HCT116 (cell line): ENCODE results near the gene ADAMTS20. TPM values are rescaled to one million over a fixed set of nuclear protein-coding genes. Genes with fewer than 3 reads are reported as not detected.

Experiments used
- ATAC-seq: fragments of 200-7000 bp; cut with Tn5 transposase; 2 replicates; pipeline ENCODE4 v1.9.1; 2020; ENCODE audit warnings: mild to moderate bottlenecking, moderate library complexity
- BruUV-seq: library from RNA; stranded (reverse); fragments of 400-500 nt; replicated peaks from 2 replicates; lab custom pipeline; 2021; lab: Mats Ljungman, UMichigan
- CTCF ChIA-PET: fragments of 300-600 bp; sonication (Branson Sonifier 250); formaldehyde crosslinking; loops from one replicate; lab custom pipeline; 2021; ENCODE audit warnings: antibody characterized with exemption; lab: Charles Lee
- POLR2A ChIA-PET: fragments of 300-600, 350-600 bp; sonication (Branson Sonifier 250); formaldehyde crosslinking; loops from one replicate; lab custom pipeline; 2021; ENCODE audit warnings: antibody characterized with exemption; lab: Charles Lee
- RAD21 ChIA-PET, 2 experiments: fragments of 300-600 bp; sonication (Branson Sonifier 250); formaldehyde crosslinking; loops; one replicate each; lab custom pipeline; 2023; ENCODE audit warnings: low total read pairs in 2 of 2; ENCODE audit not compliant: uncharacterized antibody in 2 of 2, unreplicated experiment in 2 of 2, low non-redundant PET in 1 of 2; lab: Charles Lee
- DNase-seq: peaks from one replicate; pipeline ENCODE4 v3.0.0-alpha.2; 2010; ENCODE audit warnings: low read depth, low spot score
- H2AFZ ChIP-seq: fragments of 200-600 bp; shearing (Covaris generic), sonication (generic); 2 replicates; pipeline ENCODE4 v1.6.1; 2017; ENCODE audit warnings: low read depth, mixed run types, mixed read lengths, antibody characterized with exemption, low read length; ENCODE audit not compliant: poor library complexity, severe bottlenecking
- H3K27ac ChIP-seq: 2 replicates; pipeline ENCODE4 v1.5.1; 2012; ENCODE audit warnings: low read depth, low read length
- H3K27me3 ChIP-seq: fragments of 200-600 bp; sonication (generic); 2 replicates; pipeline ENCODE4 v1.6.1; 2016; ENCODE audit warnings: mixed run types, low read length, mixed read lengths; ENCODE audit not compliant: insufficient read depth
- H3K36me3 ChIP-seq, 2 experiments: fragments of 200-500 bp in 1 of 2; fragments of 200-600 bp in 1 of 2; sonication (Bioruptor generic) in 1 of 2; sonication (generic) in 1 of 2; 2 replicates each; pipeline versions ENCODE4 v1.5.1 to v1.6.1; 2014 to 2016; ENCODE audit warnings: low read length in 2 of 2, inconsistent platforms in 1 of 2, mixed read lengths in 1 of 2, mixed run types in 1 of 2; ENCODE audit not compliant: insufficient read depth in 2 of 2, control insufficient read depth in 1 of 2
- H3K4me1 ChIP-seq, 2 experiments: fragments of 200-600 bp in 1 of 2; sonication (generic) in 1 of 2; 2 replicates each; pipeline versions ENCODE4 v1.5.1 to v1.6.1; 2012 to 2017; ENCODE audit warnings: low read length in 2 of 2, inconsistent platforms in 1 of 2, mild to moderate bottlenecking in 1 of 2, mixed read lengths in 1 of 2, mixed run types in 1 of 2, moderate library complexity in 1 of 2; ENCODE audit not compliant: insufficient read depth in 2 of 2, control insufficient read depth in 1 of 2
- H3K4me2 ChIP-seq: fragments of 200-600 bp; sonication (generic); 2 replicates; pipeline ENCODE4 v1.6.1; 2017; ENCODE audit warnings: mixed run types, low read length, mixed read lengths
- H3K4me3 ChIP-seq, 2 experiments: fragments of 200-600 bp in 1 of 2; sonication (generic) in 1 of 2; replicated peaks in 1 of 2; 2 replicates each; pipeline ENCODE4 v1.5.1; 2011 to 2016; ENCODE audit warnings: low read length in 2 of 2, control low read depth in 1 of 2, low read depth in 1 of 2, mild to moderate bottlenecking in 1 of 2, mixed read lengths in 1 of 2, mixed run types in 1 of 2
- H3K79me2 ChIP-seq: fragments of 200-600 bp; sonication (generic); 2 replicates; pipeline ENCODE4 v1.6.1; 2017; ENCODE audit warnings: mild to moderate bottlenecking, mixed run types, low read length, moderate library complexity, mixed read lengths; ENCODE audit not compliant: insufficient read depth
- H3K9ac ChIP-seq: fragments of 200-600 bp; sonication (generic); 2 replicates; pipeline ENCODE4 v1.6.1; 2016; ENCODE audit warnings: low read length, mixed read lengths
- H3K9me2 ChIP-seq: fragments of 200-600 bp; sonication (generic), shearing (Covaris generic); 2 replicates; pipeline ENCODE4 v1.6.1; 2017; ENCODE audit warnings: mixed run types, mild to moderate bottlenecking, moderate library complexity; ENCODE audit not compliant: insufficient read depth
- H3K9me3 ChIP-seq, 2 experiments: fragments of 200-500 bp in 1 of 2; fragments of 200-600 bp in 1 of 2; sonication (Bioruptor generic) in 1 of 2; sonication (generic) in 1 of 2; 2 replicates each; pipeline ENCODE4 v1.6.1; 2014 to 2017; ENCODE audit warnings: low read length in 2 of 2, mixed read lengths in 2 of 2, inconsistent platforms in 1 of 2, low read depth in 1 of 2, mild to moderate bottlenecking in 1 of 2, mixed run types in 1 of 2, moderate library complexity in 1 of 2; ENCODE audit not compliant: control insufficient read depth in 1 of 2, insufficient read depth in 1 of 2
- H4K20me1 ChIP-seq: fragments of 200-600 bp; sonication (generic), shearing (Covaris generic); 2 replicates; pipeline ENCODE4 v1.6.1; 2017; ENCODE audit warnings: mixed run types, mild to moderate bottlenecking, moderate library complexity; ENCODE audit not compliant: insufficient read depth
- ATF3 ChIP-seq: IDR thresholded peaks from 2 replicates; pipeline ENCODE4 v1.6.1; 2012
- CBX3 ChIP-seq: IDR thresholded peaks from 2 replicates; pipeline ENCODE4 v1.6.1; 2012; ENCODE audit warnings: low read depth
- CTCF ChIP-seq, 3 experiments: fragments of 200-600 bp in 1 of 3; sonication (generic) in 1 of 3; IDR thresholded peaks in 2 of 3; conservative IDR thresholded peaks in 1 of 3; 2 replicates each; pipeline ENCODE4 v1.5.1; 2012 to 2017; ENCODE audit warnings: low read depth in 2 of 3, low read length in 2 of 3, antibody characterized with exemption in 1 of 3, borderline replicate concordance in 1 of 3, control low read depth in 1 of 3, mild to moderate bottlenecking in 1 of 3, mixed read lengths in 1 of 3, mixed run types in 1 of 3, moderate library complexity in 1 of 3; ENCODE audit not compliant: insufficient read depth in 1 of 3
- EGR1 ChIP-seq: IDR thresholded peaks from 2 replicates; pipeline ENCODE4 v1.6.1; 2012; ENCODE audit warnings: low read depth
- ELF1 ChIP-seq: IDR thresholded peaks from 2 replicates; pipeline ENCODE4 v1.6.1; 2012; ENCODE audit warnings: low read depth, borderline replicate concordance
- FOSL1 ChIP-seq: IDR thresholded peaks from 2 replicates; pipeline ENCODE4 v1.6.1; 2012; ENCODE audit warnings: low read depth
- POLR2A ChIP-seq: IDR thresholded peaks from 2 replicates; pipeline ENCODE4 v1.7.0; 2011; ENCODE audit warnings: borderline replicate concordance; ENCODE audit not compliant: insufficient read depth, insufficient read length; ENCODE audit errors: extremely low read depth
- RAD21 ChIP-seq: IDR thresholded peaks from 2 replicates; pipeline ENCODE4 v1.6.1; 2012; ENCODE audit warnings: low read depth, mild to moderate bottlenecking
- SP1 ChIP-seq: IDR thresholded peaks from 2 replicates; pipeline ENCODE4 v1.6.1; 2012; ENCODE audit warnings: low read depth
- SRF ChIP-seq: IDR thresholded peaks from 2 replicates; pipeline ENCODE4 v1.6.1; 2012; ENCODE audit warnings: low read depth
- YY1 ChIP-seq: IDR thresholded peaks from 2 replicates; pipeline ENCODE4 v1.6.1; 2011; ENCODE audit warnings: low read length, low read depth, moderate library complexity, mild to moderate bottlenecking; ENCODE audit not compliant: insufficient replicate concordance; ENCODE audit errors: extremely low read depth
- ZBTB33 ChIP-seq: IDR thresholded peaks from 2 replicates; pipeline ENCODE4 v1.6.1; 2011; ENCODE audit warnings: mild to moderate bottlenecking, low read length, moderate library complexity; ENCODE audit not compliant: insufficient replicate concordance; ENCODE audit errors: extremely low read depth
- ZFX ChIP-seq: fragments of 450-650 bp; IDR thresholded peaks from 2 replicates; pipeline ENCODE4 v1.6.1; 2017
- ZNF274 ChIP-seq: fragments of 200-500 bp; sonication (Bioruptor generic); IDR thresholded peaks from 2 replicates; pipeline ENCODE4 v1.6.1; 2014; ENCODE audit warnings: mild to moderate bottlenecking, low read depth, low read length, inconsistent platforms
- intact Hi-C: fragments of 100-400 bp; cut with micrococcal nuclease; formaldehyde crosslinking; loops from 2 replicates; pipeline ENCODE4 v1.10.0; 2022
- total RNA-seq: library from RNA; stranded (reverse); gene quantifications from one replicate; pipeline ENCODE4 v1.2.1, GENCODE V29; 2021; ENCODE audit not compliant: unreplicated experiment

The ADAMTS20 gene
- total RNA-seq, 1 experiment from 2014 or later = not detected

GRCh38 chr12:43381879-43382278 is 170.1 kb downstream of the ADAMTS20 start (continued):
- TF ChIP-seq ZBTB33 = no peak
- TF ChIP-seq RAD21 = no peak
- no peak for TF ChIP-seq SP1
- no peak for TF ChIP-seq ELF1
- TF ChIP-seq SRF = no peak
- TF ChIP-seq, all 23 proteins: peak for 0

GRCh38 chr12:43378448-43378847 is 173.6 kb downstream of the ADAMTS20 start:
- H3K4me1 ChIP-seq = no peaks in the 10 kb centered on the region
- no peaks in the 10 kb centered on the region for H3K36me3 ChIP-seq
- POLR2A ChIA-PET = no interaction called here
- no peaks in the 10 kb centered on the region for H3K27me3 ChIP-seq
- DNase-seq (no peak), ATAC-seq (no peak)
- no peak overlapping the region for H3K9ac ChIP-seq
- H3K9me2 ChIP-seq = no peaks in the 10 kb centered on the region
- H3K4me2 ChIP-seq = no peak overlapping the region
- no peak overlapping the region for H2AFZ ChIP-seq
- no peak overlapping the region for H3K4me3 ChIP-seq
- H3K9me3 ChIP-seq = peaks cover 0 to 3% of the 10 kb centered on the region in 2 experiments; a peak in 1 of 4 replicates
- H3K79me2 ChIP-seq = no peaks in the 10 kb centered on the region
- RAD21 ChIA-PET = no interaction called here
- TF ChIP-seq EGR1 = no peak
- TF ChIP-seq ZNF274 = no peak
- no peak for TF ChIP-seq CTCF (IDR thresholded peaks at IDR 0.05 in 2 of 3, conservative IDR thresholded peaks at IDR 0.05 in 1 of 3; ENCODE audit: borderline replicate concordance in 1 of 3, insufficient read depth in 1 of 3, low read depth in 2 of 3, low read length in 2 of 3)
- TF ChIP-seq YY1 = no peak
- TF ChIP-seq POLR2A = no peak
- TF ChIP-seq CBX3 = no peak
- no peak for TF ChIP-seq SRF
- no peak for TF ChIP-seq ZFX
- no peak for TF ChIP-seq ZBTB33
- TF ChIP-seq ATF3 = no peak
- no peak for TF ChIP-seq FOSL1
- CTCF ChIA-PET = interaction anchor here (1.2 kb wide), 1 partner anchor 13 kb away, joined by 3 read pairs; no protein-coding TSS in a partner anchor
- intact Hi-C loops = no loop called here
- no peak overlapping the region for H3K27ac ChIP-seq
- BruUV-seq = no TSS peak
- no peaks in the 10 kb centered on the region for H4K20me1 ChIP-seq
